Thyroid gland (tissue), 4 donors: ENCODE results near the gene PLXNA4.

Experiments
- CTCF ChIP-seq, 6 experiments: fragments of 200-600 bp in 3 of 6; fragments of 450-650 bp in 3 of 6; sonication (generic) in 3 of 6; IDR thresholded peaks; one replicate each; pipeline ENCODE4 v1.5.1; 2016 to 2019; ENCODE audit warnings: antibody characterized with exemption in 6 of 6, mild to moderate bottlenecking in 2 of 6, inconsistent platforms in 1 of 6, moderate library complexity in 1 of 6
- POLR2A ChIP-seq, 2 donors: fragments of 450-650 bp; IDR thresholded peaks; one replicate each; pipeline ENCODE4 v1.6.1; 2017; ENCODE audit warnings: antibody characterized with exemption in 2 of 2, mild to moderate bottlenecking in 2 of 2, moderate library complexity in 1 of 2

- TF ChIP-seq CTCF (IDR thresholded peaks at IDR 0.05) (no peak), POLR2A (IDR thresholded peaks at IDR 0.05) (no peak)
These were observed 264.5 kb downstream of the PLXNA4 start for GRCh38 chr7:132311733-132312132.
